Panc1 (cell line): Measurements from ENCODE around the gene FABP1.

Experiments
- POLR2AphosphoS5 ChIP-seq: IDR thresholded peaks from 2 replicates; pipeline ENCODE4 v1.6.1; 2012; ENCODE audit warnings: mild to moderate bottlenecking, low read depth, low read length, moderate library complexity
- SIN3A ChIP-seq: IDR thresholded peaks from 2 replicates; pipeline ENCODE4 v1.6.1; 2012; ENCODE audit warnings: low read depth, mild to moderate bottlenecking, low read length, moderate library complexity, borderline replicate concordance; ENCODE audit not compliant: insufficient read depth
- TCF7L2 ChIP-seq: IDR thresholded peaks from 2 replicates; pipeline ENCODE4 v1.6.1; 2011; ENCODE audit warnings: mild to moderate bottlenecking, low read depth, low read length, inconsistent platforms
- TF ChIP-seq, protein P1 (sequence below): fragments of 450-650 bp; IDR thresholded peaks from 2 replicates; pipeline ENCODE4 v1.5.1; 2017; ENCODE audit warnings: mild to moderate bottlenecking
- TF ChIP-seq, protein P2 (sequence below), 2 experiments: IDR thresholded peaks; 2 replicates each; pipeline ENCODE4 v1.6.1; 2011 to 2012; ENCODE audit warnings: low read depth in 2 of 2, control low read depth in 1 of 2, low read length in 1 of 2, mild to moderate bottlenecking in 1 of 2, moderate library complexity in 1 of 2; ENCODE audit not compliant: insufficient read depth in 1 of 2

DNA sequence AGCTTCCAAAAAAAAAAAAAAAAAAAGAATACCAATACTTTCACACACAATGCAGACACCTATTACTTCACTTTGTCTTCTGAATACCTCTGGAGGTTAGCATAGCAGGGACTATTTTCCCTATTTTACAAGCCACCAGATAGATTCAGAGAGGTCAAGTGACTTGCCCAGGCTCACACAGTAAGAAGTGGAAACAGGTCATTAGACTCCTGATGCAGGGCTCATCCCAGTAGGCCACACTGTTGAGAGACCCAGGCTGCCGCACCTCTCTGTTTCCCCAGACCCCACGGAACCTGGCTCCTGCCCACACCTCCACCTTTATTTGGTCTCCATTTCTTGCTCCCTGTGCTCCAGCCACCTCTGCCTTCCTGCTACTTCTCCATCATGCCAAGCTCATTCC, 40.8 kb downstream of the FABP1 start:
- TF ChIP-seq, protein P1, sequence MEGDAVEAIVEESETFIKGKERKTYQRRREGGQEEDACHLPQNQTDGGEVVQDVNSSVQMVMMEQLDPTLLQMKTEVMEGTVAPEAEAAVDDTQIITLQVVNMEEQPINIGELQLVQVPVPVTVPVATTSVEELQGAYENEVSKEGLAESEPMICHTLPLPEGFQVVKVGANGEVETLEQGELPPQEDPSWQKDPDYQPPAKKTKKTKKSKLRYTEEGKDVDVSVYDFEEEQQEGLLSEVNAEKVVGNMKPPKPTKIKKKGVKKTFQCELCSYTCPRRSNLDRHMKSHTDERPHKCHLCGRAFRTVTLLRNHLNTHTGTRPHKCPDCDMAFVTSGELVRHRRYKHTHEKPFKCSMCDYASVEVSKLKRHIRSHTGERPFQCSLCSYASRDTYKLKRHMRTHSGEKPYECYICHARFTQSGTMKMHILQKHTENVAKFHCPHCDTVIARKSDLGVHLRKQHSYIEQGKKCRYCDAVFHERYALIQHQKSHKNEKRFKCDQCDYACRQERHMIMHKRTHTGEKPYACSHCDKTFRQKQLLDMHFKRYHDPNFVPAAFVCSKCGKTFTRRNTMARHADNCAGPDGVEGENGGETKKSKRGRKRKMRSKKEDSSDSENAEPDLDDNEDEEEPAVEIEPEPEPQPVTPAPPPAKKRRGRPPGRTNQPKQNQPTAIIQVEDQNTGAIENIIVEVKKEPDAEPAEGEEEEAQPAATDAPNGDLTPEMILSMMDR: no peak
- TF ChIP-seq POLR2AphosphoS5 (no peak), TCF7L2 (no peak), SIN3A (no peak)
- TF ChIP-seq, protein P2, sequence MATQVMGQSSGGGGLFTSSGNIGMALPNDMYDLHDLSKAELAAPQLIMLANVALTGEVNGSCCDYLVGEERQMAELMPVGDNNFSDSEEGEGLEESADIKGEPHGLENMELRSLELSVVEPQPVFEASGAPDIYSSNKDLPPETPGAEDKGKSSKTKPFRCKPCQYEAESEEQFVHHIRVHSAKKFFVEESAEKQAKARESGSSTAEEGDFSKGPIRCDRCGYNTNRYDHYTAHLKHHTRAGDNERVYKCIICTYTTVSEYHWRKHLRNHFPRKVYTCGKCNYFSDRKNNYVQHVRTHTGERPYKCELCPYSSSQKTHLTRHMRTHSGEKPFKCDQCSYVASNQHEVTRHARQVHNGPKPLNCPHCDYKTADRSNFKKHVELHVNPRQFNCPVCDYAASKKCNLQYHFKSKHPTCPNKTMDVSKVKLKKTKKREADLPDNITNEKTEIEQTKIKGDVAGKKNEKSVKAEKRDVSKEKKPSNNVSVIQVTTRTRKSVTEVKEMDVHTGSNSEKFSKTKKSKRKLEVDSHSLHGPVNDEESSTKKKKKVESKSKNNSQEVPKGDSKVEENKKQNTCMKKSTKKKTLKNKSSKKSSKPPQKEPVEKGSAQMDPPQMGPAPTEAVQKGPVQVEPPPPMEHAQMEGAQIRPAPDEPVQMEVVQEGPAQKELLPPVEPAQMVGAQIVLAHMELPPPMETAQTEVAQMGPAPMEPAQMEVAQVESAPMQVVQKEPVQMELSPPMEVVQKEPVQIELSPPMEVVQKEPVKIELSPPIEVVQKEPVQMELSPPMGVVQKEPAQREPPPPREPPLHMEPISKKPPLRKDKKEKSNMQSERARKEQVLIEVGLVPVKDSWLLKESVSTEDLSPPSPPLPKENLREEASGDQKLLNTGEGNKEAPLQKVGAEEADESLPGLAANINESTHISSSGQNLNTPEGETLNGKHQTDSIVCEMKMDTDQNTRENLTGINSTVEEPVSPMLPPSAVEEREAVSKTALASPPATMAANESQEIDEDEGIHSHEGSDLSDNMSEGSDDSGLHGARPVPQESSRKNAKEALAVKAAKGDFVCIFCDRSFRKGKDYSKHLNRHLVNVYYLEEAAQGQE (IDR thresholded peaks at IDR 0.05; ENCODE audit: insufficient read depth in 1 of 2, low read depth in 2 of 2, low read length in 1 of 2): no peak
